Measurements from ENCODE around the gene RAPGEF6.

- TF ChIP-seq CTCF (IDR thresholded peaks at IDR 0.05; ENCODE audit: low read depth, low read length, poor library complexity, severe bottlenecking): no peak
- TF ChIP-seq EZH2phosphoT487 (IDR thresholded peaks at IDR 0.05; ENCODE audit: borderline replicate concordance, low read length): no peak
Observed at GRCh38 chr5:131671409-131671808, 36.4 kb upstream of the RAPGEF6 start.
